ENCODE results near the gene MYO1B. TPM values are rescaled to one million over a fixed set of nuclear protein-coding genes. Genes with fewer than 3 reads are reported as not detected.

MYO1B gene
- total and polyA plus RNA-seq, 10 of the 15 experiments (the other 5 are each of a cell fraction or from before 2014, with no cell fraction given): 0.10 to 4.2 (median 1.6) TPM

GRCh38 chr2:191263050-191263449, 17.8 kb downstream of the MYO1B start (continued):
- TF ChIP-seq NKRF (conservative IDR thresholded peaks at IDR 0.05) (no peak), RAD51 (IDR thresholded peaks at IDR 0.05) (no peak), ZBED1 (IDR thresholded peaks at IDR 0.05; ENCODE audit: borderline replicate concordance) (no peak), DPF2 (IDR thresholded peaks at IDR 0.05) (no peak), CREB1 (IDR thresholded peaks at IDR 0.05; ENCODE audit: low read depth) (no peak), EZH2 (IDR thresholded peaks at IDR 0.05; ENCODE audit: borderline replicate concordance, control insufficient read depth, low read depth, low read length) (no peak), RCOR1 (conservative IDR thresholded peaks at IDR 0.05; ENCODE audit: low read depth, low read length) (no peak), POLR2A (IDR thresholded peaks at IDR 0.05; ENCODE audit: low read depth, low read length) (no peak), ZBTB40 (IDR thresholded peaks at IDR 0.05; ENCODE audit: borderline replicate concordance) (no peak), TCF12 (IDR thresholded peaks at IDR 0.05; ENCODE audit: low read depth, low read length) (no peak)

Data from GM12878 (cell line).